ENCODE results near the gene GM2A.
"Not testable (repeated sequence)": the region's sequence is repeated elsewhere in the genome, so short reads cannot be mapped to it uniquely, and the experiment has no call there.

GM2A gene

GRCh38 chr5:151254990-151255389 lies 2.0 kb downstream of the GM2A start:
- DNase-seq, result not testable (repeated sequence)

- no peak for DNase-seq
These were observed 2.8 kb downstream of the GM2A start for GRCh38 chr5:151255621-151256286.

GRCh38 chr5:151257731-151258181 lies 4.8 kb downstream of the GM2A start:
- DNase-seq, result no peak

- no peak for DNase-seq
These were observed 5.2 kb downstream of the GM2A start for GRCh38 chr5:151258201-151258611.

- no peak for DNase-seq
These were observed 5.8 kb downstream of the GM2A start for GRCh38 chr5:151258816-151259215.

GRCh38 chr5:151259931-151260330 lies 6.9 kb downstream of the GM2A start:
- no peak for DNase-seq

GRCh38 chr5:151262532-151262931 lies 9.5 kb downstream of the GM2A start:
- DNase-seq, result no peak

- no peak for DNase-seq
These were observed 11.1 kb downstream of the GM2A start for GRCh38 chr5:151264113-151264512.

- DNase-seq, result no peak
These were observed 14.7 kb downstream of the GM2A start for GRCh38 chr5:151267491-151268260.

- DNase-seq, result no peak
These were observed 17.6 kb downstream of the GM2A start for GRCh38 chr5:151270599-151270998.

GRCh38 chr5:151271336-151271735 lies 18.4 kb downstream of the GM2A start:
- DNase-seq, result no peak

GRCh38 chr5:151274666-151275065 lies 21.7 kb downstream of the GM2A start:
- DNase-seq, result no peak

GRCh38 chr5:151275803-151276202 lies 22.8 kb downstream of the GM2A start:
- no peak for DNase-seq

- DNase-seq, result no peak
These were observed 25.9 kb downstream of the GM2A start for GRCh38 chr5:151278845-151279244.

- no peak for DNase-seq
These were observed 27.5 kb downstream of the GM2A start for GRCh38 chr5:151280443-151280842.

- DNase-seq, result no peak
These were observed 28.1 kb downstream of the GM2A start for GRCh38 chr5:151281001-151281639.

- no peak for DNase-seq
These were observed 30.3 kb downstream of the GM2A start for GRCh38 chr5:151283120-151283825.

- DNase-seq, result no peak
These were observed 31.5 kb downstream of the GM2A start for GRCh38 chr5:151284392-151284967.

GRCh38 chr5:151285683-151286082 lies 32.7 kb downstream of the GM2A start:
- DNase-seq, result no peak

- DNase-seq, result no peak
These were observed 33.3 kb downstream of the GM2A start for GRCh38 chr5:151286246-151286645.

GRCh38 chr5:151288180-151288579 lies 35.2 kb downstream of the GM2A start:
- no peak for DNase-seq

GRCh38 chr5:151293624-151294023 lies 40.6 kb downstream of the GM2A start:
- DNase-seq, result no peak

GRCh38 chr5:151295138-151295537 lies 42.2 kb downstream of the GM2A start:
- DNase-seq, result no peak

Data from stimulated activated CD4-positive, alpha-beta T cell treated with anti-CD3 and anti-CD28 coated beads, Interleukin-4, amount 100 ng/mL, for 4 hours (primary cell).